HTERT RPE-1 (cell line): ENCODE results near the gene AK5.
"Not testable (repeated sequence)": the region's sequence is repeated elsewhere in the genome, so short reads cannot be mapped to it uniquely, and the experiment has no call there.

Experiments
- in situ Hi-C: fragments of 300-500 bp; cut with MboI; formaldehyde crosslinking; loops from 4 replicates; pipeline ENCODE4 v1.14.3; 2020; ENCODE audit warnings: low sequenced_read_pairs

Gene AK5

GRCh38 chr1:77287535-77287934 is 5.7 kb downstream of the AK5 start:
- in situ Hi-C loops: no loop called here

GRCh38 chr1:77288275-77288674 is 6.5 kb downstream of the AK5 start:
- in situ Hi-C loops: no loop called here

- in situ Hi-C loops: no loop called here
Measured at GRCh38 chr1:77290576-77290975, 8.8 kb downstream of the AK5 start.

GRCh38 chr1:77292551-77292950 is 10.7 kb downstream of the AK5 start:
- in situ Hi-C loops: no loop called here

GRCh38 chr1:77300566-77300965 is 18.7 kb downstream of the AK5 start:
- in situ Hi-C loops: no loop called here

GRCh38 chr1:77303387-77303786 is 21.6 kb downstream of the AK5 start:
- in situ Hi-C loops: no loop called here

GRCh38 chr1:77308889-77309621 is 27.2 kb downstream of the AK5 start:
- in situ Hi-C loops: no loop called here

GRCh38 chr1:77310924-77311323 is 29.1 kb downstream of the AK5 start:
- in situ Hi-C loops: no loop called here

GRCh38 chr1:77312364-77312763 is 30.5 kb downstream of the AK5 start:
- in situ Hi-C loops: not testable (repeated sequence)

GRCh38 chr1:77313491-77313890 is 31.7 kb downstream of the AK5 start:
- in situ Hi-C loops: no loop called here

GRCh38 chr1:77316006-77316405 is 34.2 kb downstream of the AK5 start:
- in situ Hi-C loops: no loop called here

- in situ Hi-C loops: no loop called here
Measured at GRCh38 chr1:77316966-77317365, 35.1 kb downstream of the AK5 start.

- in situ Hi-C loops: no loop called here
Measured at GRCh38 chr1:77319036-77319705, 37.4 kb downstream of the AK5 start.

- in situ Hi-C loops: no loop called here
Measured at GRCh38 chr1:77322061-77322900, 40.5 kb downstream of the AK5 start.

- in situ Hi-C loops: no loop called here
Measured at GRCh38 chr1:77333501-77333900, 51.7 kb downstream of the AK5 start.

- in situ Hi-C loops: no loop called here
Measured at GRCh38 chr1:77336729-77337128, 54.9 kb downstream of the AK5 start.

GRCh38 chr1:77339326-77339725 is 57.5 kb downstream of the AK5 start:
- in situ Hi-C loops: no loop called here

- in situ Hi-C loops: no loop called here
Measured at GRCh38 chr1:77341195-77341594, 59.4 kb downstream of the AK5 start.

GRCh38 chr1:77342745-77343144 is 60.9 kb downstream of the AK5 start:
- in situ Hi-C loops: no loop called here

GRCh38 chr1:77347646-77348045 is 65.8 kb downstream of the AK5 start:
- in situ Hi-C loops: no loop called here

GRCh38 chr1:77348549-77348948 is 66.7 kb downstream of the AK5 start:
- in situ Hi-C loops: no loop called here

- in situ Hi-C loops: no loop called here
Measured at GRCh38 chr1:77349275-77349674, 67.5 kb downstream of the AK5 start.
